ENCODE results near the gene BPHL. TPM values are rescaled to one million over a fixed set of nuclear protein-coding genes. Genes with fewer than 3 reads are reported as not detected.

The BPHL gene
- total and polyA plus RNA-seq, 2 donors (not counting 1 experiment from before 2014, with no cell fraction given) = 10.3 to 14.3 TPM

DNA sequence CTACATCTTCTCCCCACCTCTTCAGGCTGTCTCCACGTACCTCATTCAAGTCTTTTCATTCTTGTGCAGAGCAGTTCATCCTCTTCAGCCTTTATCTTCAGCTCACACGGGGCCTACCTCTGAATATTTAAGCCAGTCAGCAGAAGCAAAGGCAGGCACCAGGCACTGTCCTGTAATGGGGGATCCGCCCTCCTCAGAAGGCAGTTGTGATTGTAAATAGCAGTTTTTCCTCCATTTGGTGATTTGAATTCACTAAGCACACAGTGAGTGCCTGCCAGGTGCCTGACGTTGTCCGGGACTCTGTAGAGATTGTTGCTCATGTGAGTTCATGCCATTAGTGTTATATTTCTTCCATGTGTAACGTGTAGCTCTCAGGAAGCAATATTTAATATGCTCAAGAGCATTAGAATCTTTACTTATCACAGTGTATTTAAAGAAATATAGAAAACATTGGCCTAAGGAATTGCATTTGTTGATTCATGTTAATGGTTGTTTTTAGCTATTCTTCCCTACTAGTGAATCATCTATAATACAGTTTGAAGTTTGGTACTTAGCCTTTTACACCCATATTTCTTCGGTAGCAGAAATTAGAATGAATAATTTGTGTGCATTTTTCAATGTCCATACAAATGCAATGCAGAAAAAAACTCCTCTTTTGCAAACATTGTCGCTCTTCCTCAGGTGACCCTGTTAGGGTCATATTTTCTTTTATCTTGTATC, 17.9 kb downstream of the BPHL start:
- Histone ChIP-seq H3K36me3 (replicated peaks in 1 of 2; ENCODE audit: control extremely low read depth in 1 of 2, control insufficient read depth in 1 of 2, extremely low read depth in 1 of 2, insufficient read depth in 2 of 2, low read length in 1 of 2) (peaks cover 6 to 20% of the 10 kb centered on the region in 2 experiments), H2AFZ (ENCODE audit: insufficient read depth, low read depth, low read length, poor library complexity, severe bottlenecking) (no peak overlapping the region), H3K4me2 (replicated peaks; ENCODE audit: low read depth, low read length, poor library complexity, severe bottlenecking) (no peak overlapping the region), H3K4me3 (ENCODE audit: control extremely low read depth in 1 of 5, extremely low read depth in 1 of 5, insufficient read depth in 1 of 5, low read depth in 2 of 5, low read length in 4 of 5) (no peak overlapping the region), H3K9ac (ENCODE audit: low read length) (no peak overlapping the region), H3K27ac (ENCODE audit: low read length in 2 of 2) (no peak overlapping the region), H3K79me2 (ENCODE audit: control insufficient read depth, insufficient read depth, low read length) (no peaks in the 10 kb centered on the region), H3K27me3 (replicated peaks in 1 of 4; ENCODE audit: control extremely low read depth in 1 of 4, control insufficient read depth in 3 of 4, insufficient read depth in 4 of 4, low read length in 3 of 4) (no peaks in the 10 kb centered on the region), H3K9me3 (ENCODE audit: control extremely low read depth in 1 of 3, control insufficient read depth in 2 of 3, insufficient read depth in 1 of 3, low read length in 2 of 3) (no peaks in the 10 kb centered on the region), H3K4me1 (ENCODE audit: control insufficient read depth in 2 of 2, insufficient read depth in 2 of 2, low read length in 2 of 2) (peaks cover 10 to 11% of the 10 kb centered on the region in 2 donors), H4K20me1 (ENCODE audit: control insufficient read depth, insufficient read depth, low read length, poor library complexity, severe bottlenecking) (no peaks in the 10 kb centered on the region)
- Mint-ChIP-seq H3K9me3 (ENCODE audit: insufficient read depth) (no peaks in the 10 kb centered on the region), H3K27me3 (no peaks in the 10 kb centered on the region), H3K4me3 (no peak overlapping the region), H3K27ac (no peak overlapping the region), H3K4me1 (peaks cover 12% of the 10 kb centered on the region)
- 100% methylated on average over 1 of the region's 8 CpGs for WGBS (ENCODE audit: insufficient coverage)
- ATAC-seq (ENCODE audit: low read depth) (no peak), DNase-seq (no peak)
- intact Hi-C loops (cut with micrococcal nuclease) = no loop called here
- CTCF ChIA-PET = interaction anchor here (0.9 kb wide), 1 partner anchor 115 kb away, joined by 4 read pairs; no protein-coding TSS in a partner anchor
- TF ChIP-seq EZH2 (IDR thresholded peaks at IDR 0.05; ENCODE audit: borderline replicate concordance, insufficient read depth, low read depth, low read length, poor library complexity, severe bottlenecking) (no peak), CTCF (IDR thresholded peaks at IDR 0.05) (no peak)
- POLR2A ChIA-PET = no interaction called here

GRCh38 chr6:3137057-3137777, 18.7 kb downstream of the BPHL start:
- POLR2A ChIA-PET = no interaction called here
- Histone ChIP-seq H3K9me3 (ENCODE audit: control extremely low read depth in 1 of 3, control insufficient read depth in 2 of 3, insufficient read depth in 1 of 3, low read length in 2 of 3) (no peaks in the 10 kb centered on the region), H3K36me3 (replicated peaks in 1 of 2; ENCODE audit: control extremely low read depth in 1 of 2, control insufficient read depth in 1 of 2, extremely low read depth in 1 of 2, insufficient read depth in 2 of 2, low read length in 1 of 2) (peaks cover 6 to 18% of the 10 kb centered on the region in 2 experiments), H3K27me3 (replicated peaks in 1 of 4; ENCODE audit: control extremely low read depth in 1 of 4, control insufficient read depth in 3 of 4, insufficient read depth in 4 of 4, low read length in 3 of 4) (no peaks in the 10 kb centered on the region), H3K9ac (ENCODE audit: low read length) (no peak overlapping the region), H3K27ac (ENCODE audit: low read length in 2 of 2) (no peak overlapping the region), H4K20me1 (ENCODE audit: control insufficient read depth, insufficient read depth, low read length, poor library complexity, severe bottlenecking) (no peaks in the 10 kb centered on the region), H3K4me2 (replicated peaks; ENCODE audit: low read depth, low read length, poor library complexity, severe bottlenecking) (no peak overlapping the region), H2AFZ (ENCODE audit: insufficient read depth, low read depth, low read length, poor library complexity, severe bottlenecking) (no peak overlapping the region), H3K79me2 (ENCODE audit: control insufficient read depth, insufficient read depth, low read length) (no peaks in the 10 kb centered on the region), H3K4me1 (ENCODE audit: control insufficient read depth in 2 of 2, insufficient read depth in 2 of 2, low read length in 2 of 2) (peaks cover 10 to 11% of the 10 kb centered on the region in 2 donors), H3K4me3 (ENCODE audit: control extremely low read depth in 1 of 5, extremely low read depth in 1 of 5, insufficient read depth in 1 of 5, low read depth in 2 of 5, low read length in 4 of 5) (no peak overlapping the region)
- Mint-ChIP-seq H3K27ac (no peak overlapping the region), H3K27me3 (no peaks in the 10 kb centered on the region), H3K4me1 (peaks cover 12% of the 10 kb centered on the region), H3K4me3 (no peak overlapping the region), H3K9me3 (ENCODE audit: insufficient read depth) (no peaks in the 10 kb centered on the region)
- ATAC-seq (ENCODE audit: low read depth) (no peak), DNase-seq (no peak)
- CTCF ChIA-PET = interaction anchor here (0.9 kb wide), 1 partner anchor 114 kb away, joined by 4 read pairs; no protein-coding TSS in a partner anchor
- WGBS (ENCODE audit: insufficient coverage) = 97% methylated on average over 5 of the region's 12 CpGs
- TF ChIP-seq EZH2 (IDR thresholded peaks at IDR 0.05; ENCODE audit: borderline replicate concordance, insufficient read depth, low read depth, low read length, poor library complexity, severe bottlenecking) = no peak
- TF ChIP-seq CTCF (IDR thresholded peaks at IDR 0.05) = no peak
- intact Hi-C loops (cut with micrococcal nuclease) = no loop called here
